ENCODE results near the gene TMED1. TPM values are rescaled to one million over a fixed set of nuclear protein-coding genes. Genes with fewer than 3 reads are reported as not detected.

TMED1 gene
- total and polyA plus RNA-seq, 9 of the 15 experiments (the other 6 are each of a cell fraction or from before 2014, with no cell fraction given): 0.86 to 30.2 (median 23.5) TPM

DNA sequence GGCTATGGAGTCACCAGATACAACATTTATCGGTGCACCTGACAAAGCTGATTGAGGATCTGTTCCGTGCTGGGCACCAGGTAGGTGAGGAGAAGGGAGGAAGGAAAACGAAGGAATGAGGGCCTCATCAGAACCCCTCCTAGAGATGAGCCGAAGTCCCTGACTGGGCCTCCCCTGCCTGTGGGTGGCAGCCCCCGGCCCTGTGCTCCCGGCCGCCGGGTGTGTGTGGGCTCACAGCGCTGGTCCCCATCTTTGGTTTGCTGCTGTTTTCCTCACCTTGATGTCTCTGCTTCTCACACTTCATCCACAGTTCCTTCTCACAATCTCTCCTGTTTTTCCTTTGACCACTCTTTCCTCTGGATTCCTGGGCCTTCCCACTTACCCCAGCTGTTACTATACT lies 32.8 kb downstream of the TMED1 start:
- Histone ChIP-seq H3K36me3 (ENCODE audit: control insufficient read depth, insufficient read depth, low read length) (peaks cover 66% of the 10 kb centered on the region), H3K9me1 (ENCODE audit: control insufficient read depth, insufficient read depth, low read length) (no peaks in the 10 kb centered on the region)

DNA sequence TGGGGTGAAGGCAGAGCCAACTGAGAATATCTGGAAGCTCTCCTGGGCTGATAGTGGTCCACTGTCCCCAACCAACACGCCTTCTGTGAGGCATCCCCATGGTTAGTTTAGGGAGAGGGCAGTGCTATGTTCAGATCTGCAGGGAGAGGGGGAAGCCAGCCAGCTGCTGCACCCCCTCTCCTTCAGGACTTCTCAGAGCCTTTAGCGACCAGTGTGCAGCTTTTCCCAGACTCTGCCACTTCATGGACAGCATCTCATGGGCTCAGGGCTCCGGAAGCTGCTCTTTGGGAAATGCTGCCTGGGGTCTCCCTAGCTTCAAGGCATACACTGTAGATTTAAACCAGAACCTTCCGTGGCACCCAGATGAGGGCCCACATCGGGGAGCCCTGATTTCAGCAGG lies 33.5 kb downstream of the TMED1 start:
- H3K9me1 ChIP-seq (ENCODE audit: control insufficient read depth, insufficient read depth, low read length): no peaks in the 10 kb centered on the region
- intact Hi-C loops (cut with micrococcal nuclease) (no loop called here), in situ Hi-C loops (cut with MboI) (no loop called here)
- no peaks in the 10 kb centered on the region for H3K79me2 ChIP-seq (ENCODE audit: control insufficient read depth, insufficient read depth, low read length)
- H3K4me3 ChIP-seq: no peak overlapping the region
- no peak for FAIRE-seq
- H4K20me1 ChIP-seq (replicated peaks; ENCODE audit: control insufficient read depth, insufficient read depth, low read length): no peaks in the 10 kb centered on the region
- H3K9me3 ChIP-seq (replicated peaks; ENCODE audit: control insufficient read depth, insufficient read depth, low read depth, low read length): no peaks in the 10 kb centered on the region
- no peak overlapping the region for H3K27ac ChIP-seq (ENCODE audit: extremely low read depth, low read depth, low read length)
- 100% methylated on average over 5 of the region's 5 CpGs for WGBS (ENCODE audit: insufficient coverage, low coverage, missing lambda C conversion rate)
- no TSS peak for BruUV-seq (replicated peaks)
- peaks cover 71% of the 10 kb centered on the region for H3K36me3 ChIP-seq (ENCODE audit: control insufficient read depth, insufficient read depth, low read length)
- peaks cover 0 to 2% of the 10 kb centered on the region in 2 experiments; a peak in 1 of 5 replicates for H3K4me1 ChIP-seq (replicated peaks in 1 of 2; ENCODE audit: control insufficient read depth in 2 of 2, insufficient read depth in 2 of 2, low read length in 2 of 2)
- H3K4me2 ChIP-seq (ENCODE audit: insufficient read depth, low read length): no peak overlapping the region
- no peak overlapping the region for H2AFZ ChIP-seq (ENCODE audit: low read depth, low read length)
- TF ChIP-seq, protein P1, sequence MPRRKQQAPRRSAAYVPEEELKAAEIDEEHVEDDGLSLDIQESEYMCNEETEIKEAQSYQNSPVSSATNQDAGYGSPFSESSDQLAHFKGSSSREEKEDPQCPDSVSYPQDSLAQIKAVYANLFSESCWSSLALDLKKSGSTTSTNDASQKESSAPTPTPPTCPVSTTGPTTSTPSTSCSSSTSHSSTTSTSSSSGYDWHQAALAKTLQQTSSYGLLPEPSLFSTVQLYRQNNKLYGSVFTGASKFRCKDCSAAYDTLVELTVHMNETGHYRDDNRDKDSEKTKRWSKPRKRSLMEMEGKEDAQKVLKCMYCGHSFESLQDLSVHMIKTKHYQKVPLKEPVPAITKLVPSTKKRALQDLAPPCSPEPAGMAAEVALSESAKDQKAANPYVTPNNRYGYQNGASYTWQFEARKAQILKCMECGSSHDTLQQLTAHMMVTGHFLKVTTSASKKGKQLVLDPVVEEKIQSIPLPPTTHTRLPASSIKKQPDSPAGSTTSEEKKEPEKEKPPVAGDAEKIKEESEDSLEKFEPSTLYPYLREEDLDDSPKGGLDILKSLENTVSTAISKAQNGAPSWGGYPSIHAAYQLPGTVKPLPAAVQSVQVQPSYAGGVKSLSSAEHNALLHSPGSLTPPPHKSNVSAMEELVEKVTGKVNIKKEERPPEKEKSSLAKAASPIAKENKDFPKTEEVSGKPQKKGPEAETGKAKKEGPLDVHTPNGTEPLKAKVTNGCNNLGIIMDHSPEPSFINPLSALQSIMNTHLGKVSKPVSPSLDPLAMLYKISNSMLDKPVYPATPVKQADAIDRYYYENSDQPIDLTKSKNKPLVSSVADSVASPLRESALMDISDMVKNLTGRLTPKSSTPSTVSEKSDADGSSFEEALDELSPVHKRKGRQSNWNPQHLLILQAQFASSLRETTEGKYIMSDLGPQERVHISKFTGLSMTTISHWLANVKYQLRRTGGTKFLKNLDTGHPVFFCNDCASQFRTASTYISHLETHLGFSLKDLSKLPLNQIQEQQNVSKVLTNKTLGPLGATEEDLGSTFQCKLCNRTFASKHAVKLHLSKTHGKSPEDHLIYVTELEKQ (CRISPR knock-in tag; IDR thresholded peaks at IDR 0.05): no peak
- TF ChIP-seq THRAP3 (IDR thresholded peaks at IDR 0.05; ENCODE audit: borderline replicate concordance) (no peak), ZNF239 (CRISPR knock-in tag; IDR thresholded peaks at IDR 0.05) (peak; percentile 68)
- H3K27me3 ChIP-seq (ENCODE audit: control insufficient read depth in 2 of 2, insufficient read depth in 2 of 2, low read length in 2 of 2): no peaks in the 10 kb centered on the region
- no peak for ATAC-seq
- POLR2A ChIA-PET: interaction anchor here (0.7 kb wide), 1 partner anchor 89 kb away, joined by 3 read pairs; no protein-coding TSS in a partner anchor
- DNase-seq (ENCODE audit: extremely low read depth in 1 of 4, low spot score in 3 of 4): no peak
- H3K9ac ChIP-seq (ENCODE audit: insufficient read depth in 1 of 2, low read depth in 2 of 2, low read length in 2 of 2): no peak overlapping the region; a peak in 1 of 4 replicates
- CTCF ChIA-PET (ENCODE audit: low intra/inter-chr PET ratio): no interaction called here

More for the DNA sequence above, 32.8 kb downstream of the TMED1 start:
- no peaks in the 10 kb centered on the region for H3K27me3 ChIP-seq (ENCODE audit: control insufficient read depth in 2 of 2, insufficient read depth in 2 of 2, low read length in 2 of 2)
- H3K9ac ChIP-seq (ENCODE audit: insufficient read depth in 1 of 2, low read depth in 2 of 2, low read length in 2 of 2): no peak overlapping the region
- H3K9me3 ChIP-seq (replicated peaks; ENCODE audit: control insufficient read depth, insufficient read depth, low read depth, low read length): no peaks in the 10 kb centered on the region
- no peak for TF ChIP-seq CBFB (CRISPR knock-in tag; IDR thresholded peaks at IDR 0.05)
- FAIRE-seq: no peak
- POLR2A ChIA-PET: interaction anchor here (0.6 kb wide), 2 partner anchors 91 to 507 kb away, joined by 3 read pairs; no protein-coding TSS in a partner anchor
- no peak overlapping the region for H3K4me3 ChIP-seq
- intact Hi-C loops (cut with micrococcal nuclease) (no loop called here), in situ Hi-C loops (cut with MboI) (no loop called here)
- peaks cover 0 to 2% of the 10 kb centered on the region in 2 experiments; a peak in 1 of 5 replicates for H3K4me1 ChIP-seq (replicated peaks in 1 of 2; ENCODE audit: control insufficient read depth in 2 of 2, insufficient read depth in 2 of 2, low read length in 2 of 2)
- no peak for DNase-seq (ENCODE audit: extremely low read depth in 1 of 4, low spot score in 3 of 4)
- H3K4me2 ChIP-seq (ENCODE audit: insufficient read depth, low read length): no peak overlapping the region
- no peak for ATAC-seq
- no peak overlapping the region for H3K27ac ChIP-seq (ENCODE audit: extremely low read depth, low read depth, low read length)
- H2AFZ ChIP-seq (ENCODE audit: low read depth, low read length): no peak overlapping the region
- no TSS peak for BruUV-seq (replicated peaks)
- WGBS (ENCODE audit: insufficient coverage, low coverage, missing lambda C conversion rate): 98% methylated on average over 7 of the region's 9 CpGs
- CTCF ChIA-PET (ENCODE audit: low intra/inter-chr PET ratio): no interaction called here
- H4K20me1 ChIP-seq (replicated peaks; ENCODE audit: control insufficient read depth, insufficient read depth, low read length): no peaks in the 10 kb centered on the region
- H3K79me2 ChIP-seq (ENCODE audit: control insufficient read depth, insufficient read depth, low read length): no peaks in the 10 kb centered on the region

Measured in K562 (cell line).